OCI-LY3 (cell line): Measurements from ENCODE around the gene ZNF546.

ENCODE experiments used
- H2AFZ ChIP-seq: fragments of 200-600, 300-600 bp; shearing (Covaris generic); 2 replicates; pipeline ENCODE4 v1.6.0; 2014; ENCODE audit warnings: antibody characterized with exemption, low read depth, low read length
- H3K27ac ChIP-seq: fragments of 200-600, 300-600 bp; sonication (generic); 2 replicates; pipeline ENCODE4 v1.5.1; 2014; ENCODE audit warnings: mild to moderate bottlenecking, low read length, moderate library complexity, mixed read lengths
- H3K27me3 ChIP-seq: fragments of 200-600, 300-600 bp; sonication (generic); 2 replicates; pipeline ENCODE4 v1.6.1; 2014; ENCODE audit warnings: low read depth, low read length, mixed read lengths
- H3K36me3 ChIP-seq: fragments of 200-600, 300-600 bp; sonication (generic); replicated peaks from 2 replicates; pipeline ENCODE3; 2014; ENCODE audit warnings: low read depth, low read length, mixed read lengths
- H3K4me1 ChIP-seq: fragments of 300-600, 200-600 bp; sonication (generic); 2 replicates; pipeline ENCODE4 v1.6.1; 2014; ENCODE audit warnings: low read length, mixed read lengths
- H3K4me2 ChIP-seq: fragments of 200-600, 300-600 bp; sonication (generic); 2 replicates; pipeline ENCODE4 v1.6.1; 2014; ENCODE audit warnings: low read length, mixed read lengths
- H3K4me3 ChIP-seq: fragments of 300-600, 200-600 bp; sonication (generic); 2 replicates; pipeline ENCODE4 v1.5.1; 2014; ENCODE audit warnings: antibody characterized with exemption, mild to moderate bottlenecking, low read length, moderate library complexity
- H3K79me2 ChIP-seq: fragments of 300-600, 200-600 bp; shearing (Covaris generic); 2 replicates; pipeline ENCODE4 v1.6.1; 2014; ENCODE audit warnings: mild to moderate bottlenecking, low read length, mixed read lengths
- H3K9ac ChIP-seq: fragments of 300-600, 200-600 bp; shearing (Covaris generic); 2 replicates; pipeline ENCODE4 v1.6.0; 2014; ENCODE audit warnings: mild to moderate bottlenecking, low read length, moderate library complexity
- H3K9me3 ChIP-seq: fragments of 200-600, 300-600 bp; shearing (Covaris generic); 2 replicates; pipeline ENCODE4 v1.6.1; 2014; ENCODE audit warnings: low read length, mixed read lengths; ENCODE audit not compliant: insufficient read depth
- H4K20me1 ChIP-seq: fragments of 200-600, 300-600 bp; sonication (generic); 2 replicates; pipeline ENCODE4 v1.6.1; 2016; ENCODE audit warnings: low read length, mixed read lengths; ENCODE audit not compliant: insufficient read depth
- EZH2phosphoT487 ChIP-seq: fragments of 200-600 bp; shearing (Covaris generic); IDR thresholded peaks from 2 replicates; pipeline ENCODE4 v1.6.1; 2018; ENCODE audit warnings: antibody characterized with exemption, mixed run types, low read depth
- TF ChIP-seq, protein P1 (sequence below): fragments of 200-600, 300-600 bp; sonication (generic); IDR thresholded peaks from 2 replicates; pipeline ENCODE4 v1.5.1; 2014; ENCODE audit warnings: antibody characterized with exemption, low read length, low read depth

The ZNF546 gene

DNA sequence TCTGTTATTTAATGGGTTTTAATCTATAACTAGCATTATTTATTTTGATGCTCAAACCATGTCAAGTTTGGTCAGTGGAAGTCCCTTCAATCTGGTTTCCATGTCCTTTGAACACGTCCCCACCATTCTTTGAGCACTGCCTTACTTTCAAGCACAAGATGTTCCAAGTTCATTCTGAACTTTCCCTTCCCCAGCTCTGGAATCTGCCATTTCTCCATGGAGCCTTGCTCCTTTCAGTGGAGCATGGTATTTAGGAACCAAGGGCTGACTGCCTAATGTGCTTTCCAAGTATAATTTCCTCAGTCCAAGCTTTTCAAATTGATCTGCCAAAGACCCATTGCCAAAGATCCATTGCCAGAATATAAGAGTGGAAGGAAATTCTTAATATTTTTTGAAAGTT lies 1.1 kb upstream of the ZNF546 start:
- peak overlapping the region; percentile 84 for H3K4me2 ChIP-seq
- peaks cover 22% of the 10 kb centered on the region for H3K36me3 ChIP-seq
- TF ChIP-seq, protein P1, sequence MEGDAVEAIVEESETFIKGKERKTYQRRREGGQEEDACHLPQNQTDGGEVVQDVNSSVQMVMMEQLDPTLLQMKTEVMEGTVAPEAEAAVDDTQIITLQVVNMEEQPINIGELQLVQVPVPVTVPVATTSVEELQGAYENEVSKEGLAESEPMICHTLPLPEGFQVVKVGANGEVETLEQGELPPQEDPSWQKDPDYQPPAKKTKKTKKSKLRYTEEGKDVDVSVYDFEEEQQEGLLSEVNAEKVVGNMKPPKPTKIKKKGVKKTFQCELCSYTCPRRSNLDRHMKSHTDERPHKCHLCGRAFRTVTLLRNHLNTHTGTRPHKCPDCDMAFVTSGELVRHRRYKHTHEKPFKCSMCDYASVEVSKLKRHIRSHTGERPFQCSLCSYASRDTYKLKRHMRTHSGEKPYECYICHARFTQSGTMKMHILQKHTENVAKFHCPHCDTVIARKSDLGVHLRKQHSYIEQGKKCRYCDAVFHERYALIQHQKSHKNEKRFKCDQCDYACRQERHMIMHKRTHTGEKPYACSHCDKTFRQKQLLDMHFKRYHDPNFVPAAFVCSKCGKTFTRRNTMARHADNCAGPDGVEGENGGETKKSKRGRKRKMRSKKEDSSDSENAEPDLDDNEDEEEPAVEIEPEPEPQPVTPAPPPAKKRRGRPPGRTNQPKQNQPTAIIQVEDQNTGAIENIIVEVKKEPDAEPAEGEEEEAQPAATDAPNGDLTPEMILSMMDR: no peak
- TF ChIP-seq EZH2phosphoT487: no peak
- no peak overlapping the region for H3K27ac ChIP-seq
- H3K9me3 ChIP-seq: no peaks in the 10 kb centered on the region
- H3K27me3 ChIP-seq: no peaks in the 10 kb centered on the region
- peak overlapping the region; percentile 87 for H3K9ac ChIP-seq
- H2AFZ ChIP-seq: no peak overlapping the region
- H3K4me3 ChIP-seq: peak overlapping the region; percentile 86
- H3K4me1 ChIP-seq: peaks cover 12% of the 10 kb centered on the region
- H4K20me1 ChIP-seq: peaks cover 7% of the 10 kb centered on the region; the same call in 1 of the 2 replicates
- H3K79me2 ChIP-seq: peaks cover 50% of the 10 kb centered on the region

DNA sequence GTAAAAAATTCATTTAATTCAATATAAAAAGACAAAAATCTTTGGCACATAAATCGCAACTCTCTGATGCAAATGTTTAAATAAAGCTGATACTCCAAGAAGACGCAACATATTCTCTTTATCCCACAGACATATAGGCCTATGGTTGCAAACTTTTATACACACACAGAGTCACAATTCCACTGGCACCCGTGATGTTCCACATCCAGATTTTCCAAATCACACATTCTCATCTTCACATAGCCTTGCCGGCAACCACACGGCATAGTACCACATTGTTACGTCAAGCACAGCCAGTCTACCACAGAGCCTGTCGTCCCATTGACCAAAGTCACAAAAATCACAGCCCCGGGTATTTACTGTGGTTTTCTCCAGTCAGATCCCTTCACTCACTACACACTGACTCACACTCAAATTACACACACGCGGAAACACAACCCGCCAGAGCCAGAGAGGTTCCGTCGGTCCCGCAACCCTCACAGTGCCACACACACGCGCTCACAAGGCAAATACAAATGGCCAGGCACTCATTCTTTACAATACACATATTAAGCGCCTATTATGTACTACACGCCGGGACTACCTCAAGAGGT lies 546 bp upstream of the ZNF546 start:
- H3K27ac ChIP-seq: peak overlapping the region; percentile 53
- H2AFZ ChIP-seq: peak overlapping the region; percentile 83
- H4K20me1 ChIP-seq: peaks cover 3% of the 10 kb centered on the region; the same call in 1 of the 2 replicates
- H3K4me2 ChIP-seq: peak overlapping the region; percentile 84
- H3K9ac ChIP-seq: peak overlapping the region; percentile 87
- H3K36me3 ChIP-seq: peaks cover 22% of the 10 kb centered on the region
- no peaks in the 10 kb centered on the region for H3K27me3 ChIP-seq
- peak overlapping the region; percentile 86 for H3K4me3 ChIP-seq
- H3K9me3 ChIP-seq: no peaks in the 10 kb centered on the region
- TF ChIP-seq EZH2phosphoT487: no peak
- TF ChIP-seq, protein P1: no peak
- H3K4me1 ChIP-seq: peaks cover 12% of the 10 kb centered on the region
- peaks cover 45% of the 10 kb centered on the region for H3K79me2 ChIP-seq

DNA sequence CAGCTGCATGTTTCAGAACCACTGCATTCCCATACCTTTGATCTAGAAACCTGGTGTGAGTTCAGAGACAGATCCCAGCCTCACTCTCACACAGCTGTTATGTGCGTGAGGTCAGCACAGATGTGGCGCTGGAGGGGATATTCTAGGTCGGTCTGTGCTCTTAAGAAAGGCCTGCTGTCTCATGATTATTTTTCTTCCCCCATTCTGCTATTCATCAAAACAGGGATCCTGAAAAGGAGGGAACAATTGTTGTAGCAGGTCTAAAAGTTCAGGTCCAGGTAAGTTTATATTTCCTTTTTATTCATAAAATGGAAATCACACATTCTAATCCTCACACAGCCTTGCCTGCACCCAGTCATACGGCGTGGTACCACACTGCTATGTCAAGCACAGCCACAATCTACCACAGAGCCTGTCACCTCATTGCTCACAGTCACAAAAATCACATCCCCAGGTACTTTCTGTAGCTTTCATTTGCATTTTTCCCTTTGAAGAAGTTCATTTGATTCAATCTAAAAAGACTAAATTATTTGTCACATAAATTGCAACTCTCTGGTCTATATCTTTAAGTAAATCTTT lies 867 bp downstream of the ZNF546 start:
- H3K79me2 ChIP-seq: peaks cover 40% of the 10 kb centered on the region
- peaks cover 20% of the 10 kb centered on the region for H3K36me3 ChIP-seq
- peak overlapping the region; percentile 84 for H3K4me2 ChIP-seq
- H3K9me3 ChIP-seq: no peaks in the 10 kb centered on the region
- H2AFZ ChIP-seq: peak overlapping the region; percentile 85; the same call in 1 of the 2 replicates
- no peaks in the 10 kb centered on the region for H3K27me3 ChIP-seq
- H3K4me3 ChIP-seq: peak overlapping the region; percentile 86
- peaks cover 12% of the 10 kb centered on the region for H3K4me1 ChIP-seq
- H3K9ac ChIP-seq: peak overlapping the region; percentile 87
- no peak overlapping the region for H3K27ac ChIP-seq
- H4K20me1 ChIP-seq: no peaks in the 10 kb centered on the region
- TF ChIP-seq, protein P1: no peak
- no peak for TF ChIP-seq EZH2phosphoT487

DNA sequence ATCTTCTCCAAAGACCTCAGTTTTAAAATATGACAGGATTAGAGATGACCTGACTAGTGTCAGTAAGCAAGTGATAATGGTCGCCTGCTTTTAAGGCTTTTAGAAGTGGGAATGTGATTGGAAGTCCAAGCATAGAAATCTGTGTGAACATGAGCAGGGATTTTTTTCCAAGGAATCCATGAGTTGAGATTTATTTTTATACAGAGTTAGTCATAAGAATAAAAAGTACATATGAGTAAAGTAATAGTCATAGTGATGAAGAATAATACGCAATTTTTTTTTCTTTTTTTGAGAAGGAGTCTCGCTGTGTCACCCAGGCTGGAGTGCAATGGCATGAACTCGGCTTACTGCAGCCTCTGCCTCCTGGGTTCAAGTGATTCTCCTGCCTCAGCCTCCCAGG lies 1.6 kb downstream of the ZNF546 start:
- no peak overlapping the region for H3K9ac ChIP-seq
- TF ChIP-seq, protein P1: no peak
- no peak for TF ChIP-seq EZH2phosphoT487
- H3K27ac ChIP-seq: no peak overlapping the region
- H3K9me3 ChIP-seq: no peaks in the 10 kb centered on the region
- H2AFZ ChIP-seq: no peak overlapping the region
- peaks cover 32% of the 10 kb centered on the region for H3K79me2 ChIP-seq
- no peaks in the 10 kb centered on the region for H3K27me3 ChIP-seq
- no peaks in the 10 kb centered on the region for H4K20me1 ChIP-seq
- no peak overlapping the region for H3K4me2 ChIP-seq
- peaks cover 12% of the 10 kb centered on the region for H3K4me1 ChIP-seq
- no peak overlapping the region for H3K4me3 ChIP-seq
- peaks cover 16% of the 10 kb centered on the region for H3K36me3 ChIP-seq
